ENCODE measurements around the gene PPT2.

Gene PPT2

GRCh38 chr6:32126880-32127279 is 27.1 kb upstream of the PPT2 start:
- DNase-seq (ENCODE audit: low read depth): peak; percentile 34
- H3K4me3 ChIP-seq (ENCODE audit: low read length): peak overlapping the region; percentile 100
- no peak for TF ChIP-seq CTCF (IDR thresholded peaks at IDR 0.05; ENCODE audit: insufficient read depth, low read depth, low read length, missing control alignments)

- TF ChIP-seq CTCF (IDR thresholded peaks at IDR 0.05; ENCODE audit: insufficient read depth, low read depth, low read length, missing control alignments): no peak
- DNase-seq (ENCODE audit: low read depth): no peak
- peak overlapping the region; percentile 100 for H3K4me3 ChIP-seq (ENCODE audit: low read length)
These were observed 26.6 kb upstream of the PPT2 start for GRCh38 chr6:32127409-32127716.

- peak; percentile 100 for DNase-seq (ENCODE audit: low read depth)
- H3K4me3 ChIP-seq (ENCODE audit: low read length): peak within 1 kb of the TSS; percentile 100
These were observed 26.0 kb upstream of the PPT2 start, which contains the start of gene ATF6B for GRCh38 chr6:32127717-32128592. Gene ATF6B (minus strand): TSS chr6:32128246. CDS start chr6:32128207, 39 bp downstream.

GRCh38 chr6:32128751-32129296 is 25.1 kb upstream of the PPT2 start:
- TF ChIP-seq CTCF (IDR thresholded peaks at IDR 0.05; ENCODE audit: insufficient read depth, low read depth, low read length, missing control alignments): no peak
- H3K4me3 ChIP-seq (ENCODE audit: low read length): peak overlapping the region; percentile 73
- no peak for DNase-seq (ENCODE audit: low read depth)

More at GRCh38 chr6:32127717-32128592, 26.0 kb upstream of the PPT2 start, which contains the start of gene ATF6B:
- TF ChIP-seq CTCF (IDR thresholded peaks at IDR 0.05; ENCODE audit: insufficient read depth, low read depth, low read length, missing control alignments): no peak

- H3K4me3 ChIP-seq (ENCODE audit: low read length): peak overlapping the region; percentile 73
- TF ChIP-seq CTCF (IDR thresholded peaks at IDR 0.05; ENCODE audit: insufficient read depth, low read depth, low read length, missing control alignments): no peak
- no peak for DNase-seq (ENCODE audit: low read depth)
These were observed 24.4 kb upstream of the PPT2 start for GRCh38 chr6:32129297-32130088.

GRCh38 chr6:32131439-32131948 is 22.4 kb upstream of the PPT2 start:
- TF ChIP-seq CTCF (IDR thresholded peaks at IDR 0.05; ENCODE audit: insufficient read depth, low read depth, low read length, missing control alignments): no peak
- H3K4me3 ChIP-seq (ENCODE audit: low read length): no peak overlapping the region
- no peak for DNase-seq (ENCODE audit: low read depth)

Data from epithelial cell of esophagus (primary cell).